Measurements from ENCODE around the gene SLC4A11.

- no peak for TF ChIP-seq YY1 (IDR thresholded peaks at IDR 0.05; ENCODE audit: low read depth, low read length)
- no peak for TF ChIP-seq TARDBP (IDR thresholded peaks at IDR 0.05; ENCODE audit: borderline replicate concordance)
- TF ChIP-seq CHD1 (IDR thresholded peaks at IDR 0.05; ENCODE audit: low read depth, low read length) = no peak
- TF ChIP-seq POLR2A (IDR thresholded peaks at IDR 0.05; ENCODE audit: low read depth, low read length) = no peak
- TF ChIP-seq RCOR1 (conservative IDR thresholded peaks at IDR 0.05; ENCODE audit: low read depth, low read length) = no peak
- no peak for TF ChIP-seq ZNF274 (IDR thresholded peaks at IDR 0.05; ENCODE audit: insufficient read depth, insufficient read length)
- TF ChIP-seq USF2 (IDR thresholded peaks at IDR 0.05; ENCODE audit: borderline replicate concordance, low read depth, low read length) = no peak
- TF ChIP-seq SIN3A (IDR thresholded peaks at IDR 0.05; ENCODE audit: low read depth, low read length) = no peak
- no peak for TF ChIP-seq STAT1 (conservative IDR thresholded peaks at IDR 0.05)
- TF ChIP-seq EZH2 (IDR thresholded peaks at IDR 0.05; ENCODE audit: borderline replicate concordance, control insufficient read depth, low read depth, low read length) = no peak
- no peak for TF ChIP-seq POLR2AphosphoS5 (IDR thresholded peaks at IDR 0.05; ENCODE audit: low read length)
- TF ChIP-seq ZBTB11 (CRISPR knock-in tag; IDR thresholded peaks at IDR 0.05) = no peak
- TF ChIP-seq FOXM1 (IDR thresholded peaks at IDR 0.05; ENCODE audit: low read depth, low read length) = no peak
These were observed 57.7 kb downstream of the SLC4A11 start for GRCh38 chr20:3181270-3181669.

Data from GM12878 (cell line).